GM12875 (cell line): ENCODE data around the gene RNF44.

Experiments used
- H3K4me3 ChIP-seq: one replicate; pipeline ENCODE4 v1.5.1; 2011; ENCODE audit warnings: low read depth, low read length, control low read depth
- TF ChIP-seq, protein P1 (sequence below): IDR thresholded peaks from 2 replicates; pipeline ENCODE4 v1.5.1; 2011; ENCODE audit warnings: low read depth, mild to moderate bottlenecking, control low read depth, inconsistent platforms, low read length, moderate library complexity, borderline replicate concordance; ENCODE audit not compliant: insufficient read depth

RNF44 gene

DNA sequence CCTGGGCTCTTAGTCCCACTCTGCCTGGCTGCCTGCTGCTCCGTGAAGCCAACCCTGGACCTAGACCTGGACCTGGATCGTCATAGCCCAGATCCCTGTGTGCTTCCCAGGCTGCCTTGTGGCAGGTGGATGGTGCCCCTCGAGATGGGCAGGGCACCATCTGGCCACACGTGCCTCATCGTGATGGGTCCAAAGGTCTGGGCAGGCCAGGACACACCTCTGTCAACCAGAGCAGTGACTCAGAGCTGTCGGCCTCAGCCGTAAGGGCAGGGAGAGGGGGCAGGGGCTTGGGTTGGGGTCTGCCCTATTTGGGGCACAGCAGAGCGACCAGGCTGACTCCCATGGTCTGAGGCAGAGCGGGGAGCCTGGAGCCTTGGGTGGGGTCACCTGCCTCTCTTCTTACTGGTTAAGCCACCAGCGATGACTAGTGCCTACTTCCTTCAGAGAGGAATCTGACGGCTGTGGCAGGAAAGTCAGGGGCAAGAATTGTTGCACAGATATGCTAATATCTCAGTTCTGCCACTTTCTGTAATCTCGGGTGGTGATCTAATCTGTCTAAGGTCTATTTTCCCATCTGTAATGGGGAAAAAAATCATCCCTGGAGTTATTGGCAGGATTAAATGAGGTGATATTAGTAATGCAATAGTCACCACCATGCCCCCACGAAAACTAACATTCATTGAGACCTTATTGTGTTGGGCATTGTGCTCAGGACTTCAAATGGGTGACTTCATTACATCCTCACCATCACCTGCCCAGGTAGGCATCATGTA lies 8.7 kb upstream of the RNF44 start:
- TF ChIP-seq, protein P1, sequence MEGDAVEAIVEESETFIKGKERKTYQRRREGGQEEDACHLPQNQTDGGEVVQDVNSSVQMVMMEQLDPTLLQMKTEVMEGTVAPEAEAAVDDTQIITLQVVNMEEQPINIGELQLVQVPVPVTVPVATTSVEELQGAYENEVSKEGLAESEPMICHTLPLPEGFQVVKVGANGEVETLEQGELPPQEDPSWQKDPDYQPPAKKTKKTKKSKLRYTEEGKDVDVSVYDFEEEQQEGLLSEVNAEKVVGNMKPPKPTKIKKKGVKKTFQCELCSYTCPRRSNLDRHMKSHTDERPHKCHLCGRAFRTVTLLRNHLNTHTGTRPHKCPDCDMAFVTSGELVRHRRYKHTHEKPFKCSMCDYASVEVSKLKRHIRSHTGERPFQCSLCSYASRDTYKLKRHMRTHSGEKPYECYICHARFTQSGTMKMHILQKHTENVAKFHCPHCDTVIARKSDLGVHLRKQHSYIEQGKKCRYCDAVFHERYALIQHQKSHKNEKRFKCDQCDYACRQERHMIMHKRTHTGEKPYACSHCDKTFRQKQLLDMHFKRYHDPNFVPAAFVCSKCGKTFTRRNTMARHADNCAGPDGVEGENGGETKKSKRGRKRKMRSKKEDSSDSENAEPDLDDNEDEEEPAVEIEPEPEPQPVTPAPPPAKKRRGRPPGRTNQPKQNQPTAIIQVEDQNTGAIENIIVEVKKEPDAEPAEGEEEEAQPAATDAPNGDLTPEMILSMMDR, result no peak

DNA sequence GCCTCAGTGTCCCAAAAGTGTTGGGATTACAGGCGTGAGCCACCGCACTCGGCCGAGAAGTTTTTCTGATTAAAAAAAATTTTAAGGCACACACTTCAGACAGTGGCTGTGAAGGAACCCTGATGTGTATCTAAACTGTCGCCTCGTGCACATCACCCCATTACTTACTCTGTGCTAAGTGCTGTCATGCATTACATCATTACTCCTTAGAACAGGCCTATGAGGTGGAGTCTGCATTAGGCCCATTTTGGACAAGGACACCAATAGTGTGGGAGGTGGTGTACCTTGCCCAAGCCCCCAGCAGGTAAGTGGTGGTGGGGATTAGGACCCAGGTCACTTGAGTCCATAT lies 8.2 kb upstream of the RNF44 start:
- TF ChIP-seq, protein P1, result no peak
- no peak overlapping the region for H3K4me3 ChIP-seq

More for the DNA sequence above, 8.7 kb upstream of the RNF44 start:
- H3K4me3 ChIP-seq, result no peak overlapping the region

DNA sequence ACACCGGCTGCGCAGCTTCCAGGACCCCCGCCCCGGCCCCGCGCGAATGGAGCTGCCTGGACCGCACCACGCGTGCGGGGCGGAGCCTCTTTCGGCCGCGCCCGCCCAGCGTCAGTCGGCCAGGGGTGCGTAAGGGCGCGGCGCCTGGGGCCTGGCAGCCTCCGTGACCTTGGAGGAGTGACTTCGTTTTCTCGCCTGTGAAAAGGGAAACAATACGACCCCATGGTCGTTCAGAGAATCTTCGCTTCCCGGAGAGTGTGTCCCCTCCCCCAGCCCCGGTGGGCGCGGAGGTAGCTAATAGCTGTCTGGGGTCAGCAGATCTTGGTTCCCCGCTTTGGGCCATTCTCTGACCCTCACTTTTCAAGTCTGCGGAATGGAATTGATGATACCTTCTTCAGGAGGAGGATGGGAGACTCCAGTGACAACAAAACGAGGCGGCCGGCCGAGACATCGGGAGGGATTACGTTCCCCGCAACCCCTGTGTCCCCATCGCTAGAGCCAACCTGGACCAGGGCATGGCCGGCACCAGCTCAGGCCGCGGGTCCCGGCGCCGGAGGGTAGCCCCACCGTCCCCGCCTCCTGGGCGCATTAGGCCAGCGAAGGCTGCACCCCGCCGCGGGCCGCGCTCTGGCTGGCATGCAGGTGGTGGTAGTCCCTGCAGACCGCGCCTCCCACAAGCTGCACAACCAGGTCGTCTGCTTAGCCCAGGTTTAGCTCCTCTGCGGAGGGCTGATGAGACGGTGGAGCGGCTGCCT lies 6.4 kb upstream of the RNF44 start:
- TF ChIP-seq, protein P1, result no peak
- peak overlapping the region; percentile 67 for H3K4me3 ChIP-seq

DNA sequence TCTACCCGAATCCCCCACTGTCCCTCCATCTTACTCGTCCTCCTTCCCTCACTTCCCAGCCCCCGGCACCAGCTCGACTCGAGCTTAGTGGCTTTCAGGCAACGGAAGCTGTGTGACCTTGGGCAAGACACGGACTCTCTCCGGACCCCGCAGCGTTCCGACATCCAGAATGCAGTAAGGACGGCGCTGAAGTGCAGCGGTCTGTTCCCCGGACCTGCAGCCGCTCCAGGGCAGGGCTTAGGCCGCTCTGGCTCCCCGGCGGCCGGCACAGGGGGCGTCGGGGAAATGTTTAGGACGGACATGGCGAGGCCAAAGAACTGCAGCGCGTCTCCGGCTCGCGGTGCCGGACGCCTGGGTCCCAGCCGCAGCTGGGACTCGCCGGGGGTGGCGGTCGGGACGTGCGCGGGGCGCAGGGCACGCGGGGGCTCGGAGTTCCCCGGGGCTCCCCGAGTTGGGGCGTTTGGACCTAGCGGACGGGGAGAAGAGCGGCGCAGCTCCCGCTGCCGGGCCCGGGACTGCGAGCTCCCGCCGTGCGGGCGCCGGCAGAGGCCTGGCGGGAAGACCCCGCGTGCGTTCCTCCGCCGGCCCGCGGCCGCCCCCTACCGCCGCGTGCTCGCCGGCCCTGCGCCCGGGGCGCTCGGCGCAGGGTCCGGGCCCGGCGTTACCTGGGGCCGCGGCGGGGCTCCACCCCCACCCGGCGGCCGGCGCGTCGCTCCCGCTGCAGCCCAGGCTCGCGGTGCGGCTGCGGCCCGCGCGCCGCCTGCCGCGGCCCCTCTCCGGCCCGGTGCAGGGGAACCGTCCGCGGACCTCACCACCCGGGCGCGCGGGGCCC lies 5.6 kb upstream of the RNF44 start:
- TF ChIP-seq, protein P1, result peak; percentile 42; the same call in 1 of the 2 replicates
- peak overlapping the region; percentile 67 for H3K4me3 ChIP-seq

DNA sequence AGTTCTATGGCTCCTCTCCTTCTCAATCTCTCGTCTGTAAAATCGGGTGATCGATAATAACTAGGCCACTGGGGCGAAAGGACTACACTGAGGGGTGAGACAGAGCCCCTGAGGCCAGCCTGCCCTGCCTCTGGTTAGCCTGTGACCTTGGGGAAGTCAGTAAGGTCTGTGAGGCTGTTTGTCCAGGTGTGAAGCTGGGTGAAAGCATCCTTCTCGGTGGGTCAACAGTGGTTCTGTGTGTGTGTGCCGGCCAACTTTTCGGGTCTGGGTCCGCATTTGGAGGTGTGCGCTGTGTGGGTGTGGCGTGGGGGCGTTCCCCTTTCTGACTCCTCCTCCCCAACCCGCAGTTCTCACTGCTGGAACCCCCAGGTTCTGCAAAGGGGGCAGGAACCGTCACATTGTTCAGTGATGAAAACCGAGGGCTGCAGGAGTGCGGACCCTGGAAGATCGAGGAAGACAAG lies 5.0 kb upstream of the RNF44 start:
- TF ChIP-seq, protein P1, result no peak
- H3K4me3 ChIP-seq, result peak overlapping the region; percentile 67

DNA sequence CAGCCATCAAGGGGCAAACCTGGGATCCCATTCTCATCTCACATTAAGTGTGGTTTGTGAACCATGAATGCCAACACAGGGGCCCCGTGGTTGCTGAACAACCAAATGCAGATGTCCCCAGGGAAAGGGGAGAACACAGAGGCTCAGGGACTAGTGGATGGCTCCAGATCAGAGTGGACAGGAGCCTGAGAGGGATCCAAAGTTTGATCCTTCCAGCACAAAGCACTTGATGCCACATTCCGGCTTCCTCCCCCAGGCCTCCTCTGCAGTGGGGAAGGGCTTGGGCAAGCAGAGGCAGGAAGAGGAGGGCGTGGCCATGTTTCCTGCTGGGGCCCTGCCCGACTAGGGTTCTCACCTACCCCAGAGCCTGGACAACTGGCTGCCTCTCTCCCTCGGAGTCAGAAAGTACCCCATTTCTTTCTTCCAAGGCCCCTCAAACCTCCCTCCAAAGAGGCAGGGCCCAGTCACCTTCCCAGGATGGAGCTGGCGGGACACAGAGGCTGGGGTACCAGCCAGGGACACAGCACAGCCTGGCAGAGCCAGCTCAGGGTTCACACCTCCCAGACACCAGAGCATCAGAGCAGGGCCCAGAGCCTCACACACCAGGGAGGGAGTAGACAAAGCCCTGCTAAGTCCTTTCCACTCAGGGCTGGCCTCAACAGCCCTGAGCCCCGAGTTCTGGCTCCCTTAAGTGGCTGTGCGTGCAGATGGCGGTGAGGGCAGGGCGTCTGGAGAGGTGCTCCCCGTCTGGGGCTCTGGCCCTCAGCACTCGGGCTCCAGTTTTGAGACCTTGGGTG lies 4.3 kb upstream of the RNF44 start:
- TF ChIP-seq, protein P1, result no peak
- H3K4me3 ChIP-seq, result peak overlapping the region; percentile 24
